HG02588 (cell line): ENCODE data around the gene ECT2.
"Not testable (repeated sequence)": the region's sequence is repeated elsewhere in the genome, so short reads cannot be mapped to it uniquely, and the experiment has no call there.

Experiments
- ATAC-seq: cut with Tn5 transposase; IDR thresholded peaks from one replicate; pipeline ENCODE4 v1.9.1; 2021; ENCODE audit warnings: mild to moderate bottlenecking, moderate library complexity; ENCODE audit not compliant: unreplicated experiment

Gene ECT2

DNA sequence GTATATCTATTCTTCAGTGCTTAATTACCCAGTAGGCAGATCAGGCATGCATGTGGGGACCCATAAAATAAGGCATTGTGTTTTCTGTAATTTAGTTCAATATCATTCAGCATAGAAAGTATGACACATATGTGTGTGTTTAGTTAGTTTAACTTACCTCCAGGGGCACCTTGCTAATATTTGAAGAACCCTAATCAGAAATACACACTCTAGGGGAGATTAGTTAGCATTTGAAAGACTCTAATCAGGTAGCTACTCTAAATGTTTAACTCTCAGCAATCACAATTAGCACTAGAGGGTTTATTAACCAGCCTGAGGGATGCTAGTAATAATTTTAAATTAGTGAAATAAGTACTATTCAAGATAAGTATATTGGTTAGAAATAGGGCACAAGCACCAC is 104.5 kb downstream of the ECT2 start:
- no peak for ATAC-seq

DNA sequence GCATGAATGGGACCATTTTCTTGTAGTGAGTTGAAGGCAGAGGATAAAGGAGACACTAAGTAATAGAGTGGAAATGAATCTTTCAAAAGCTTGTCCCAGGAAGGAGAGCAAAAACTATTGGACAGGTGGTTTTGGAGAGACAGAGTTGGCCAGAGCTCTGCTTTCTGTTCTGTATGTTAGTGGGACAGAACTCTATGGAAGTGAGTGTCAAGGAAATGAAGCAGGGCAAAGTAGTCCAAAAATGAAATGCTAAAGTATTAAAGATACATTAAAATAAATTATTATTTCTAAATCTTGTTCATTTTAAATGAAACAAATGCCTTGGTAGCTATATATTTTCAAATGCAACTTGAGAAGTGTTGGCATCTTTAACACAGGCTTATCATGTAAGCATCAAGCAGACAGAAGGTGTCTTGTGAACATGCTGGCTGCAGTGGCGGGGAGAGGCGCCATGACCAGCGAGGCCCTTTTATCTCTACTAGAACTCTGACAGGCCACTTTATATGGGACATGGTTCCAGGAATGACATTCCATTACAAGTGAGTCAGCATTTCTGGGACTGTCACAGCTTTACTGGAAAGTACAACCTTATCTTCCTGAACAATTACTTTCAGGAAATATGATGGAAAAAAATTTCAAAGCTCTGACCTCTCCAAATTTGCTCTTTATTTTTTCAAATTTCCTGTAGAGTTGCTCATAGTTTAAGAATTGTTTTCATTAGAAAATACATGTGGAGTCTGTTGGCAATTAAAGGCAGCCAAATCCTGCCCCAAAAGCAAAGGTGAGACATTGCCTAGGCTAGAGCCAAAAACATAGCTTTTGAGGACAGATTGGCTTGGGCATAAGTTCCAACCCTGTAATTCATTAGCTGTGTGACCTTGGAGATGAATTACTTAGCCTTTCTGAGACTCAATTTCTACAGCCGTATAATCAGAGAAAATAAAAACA is 106.5 kb downstream of the ECT2 start:
- no peak for ATAC-seq

DNA sequence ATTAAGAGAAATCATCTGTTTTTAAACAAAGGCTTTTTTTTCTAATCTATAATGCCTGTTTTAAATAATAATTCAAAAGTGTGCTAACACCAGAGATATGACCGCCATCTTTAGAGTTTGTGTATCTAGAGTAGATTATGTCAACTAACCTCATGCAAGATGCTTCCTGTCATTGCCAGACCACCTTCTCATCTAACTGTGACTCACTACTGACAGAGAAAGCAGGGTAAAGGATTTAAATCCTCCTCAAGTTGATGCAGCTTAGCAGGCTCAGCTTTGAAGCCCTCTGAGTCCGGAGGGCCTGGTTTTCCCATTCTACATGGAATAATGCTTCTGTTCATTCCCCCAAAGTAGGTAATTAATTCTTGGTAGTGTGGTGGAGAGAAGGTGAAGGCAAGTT is 108.5 kb downstream of the ECT2 start:
- no peak for ATAC-seq

DNA sequence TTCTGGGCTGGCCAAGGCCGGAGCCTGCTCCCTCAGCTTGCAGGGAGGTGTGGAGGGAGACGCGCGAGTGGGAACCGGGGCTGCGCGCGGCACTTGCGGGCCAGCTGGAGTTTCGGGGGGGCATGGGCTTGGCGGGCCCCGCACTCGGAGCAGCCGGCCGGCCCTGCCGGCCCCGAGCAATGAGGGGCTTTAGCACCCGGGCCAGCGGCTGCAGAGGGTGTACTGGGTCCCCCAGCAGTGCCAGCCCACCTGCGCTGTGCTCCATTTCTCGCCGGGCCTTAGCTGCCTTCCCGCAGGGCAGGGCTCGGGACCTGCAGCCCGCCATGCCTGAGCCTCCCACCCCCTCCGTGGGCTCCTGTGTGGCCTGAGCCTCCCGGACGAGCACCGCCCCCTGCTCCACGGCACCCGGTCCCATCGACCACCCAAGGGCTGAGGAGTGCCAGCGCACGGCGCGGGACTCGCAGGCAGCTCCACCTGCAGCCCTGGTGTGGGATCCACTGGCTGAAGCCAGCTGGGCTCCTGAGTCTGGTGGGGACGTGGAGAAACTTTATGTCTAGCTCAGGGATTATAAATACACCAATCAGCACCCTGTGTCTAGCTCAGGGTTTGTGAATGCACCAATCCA is 116.3 kb downstream of the ECT2 start:
- ATAC-seq, result not testable (repeated sequence)

DNA sequence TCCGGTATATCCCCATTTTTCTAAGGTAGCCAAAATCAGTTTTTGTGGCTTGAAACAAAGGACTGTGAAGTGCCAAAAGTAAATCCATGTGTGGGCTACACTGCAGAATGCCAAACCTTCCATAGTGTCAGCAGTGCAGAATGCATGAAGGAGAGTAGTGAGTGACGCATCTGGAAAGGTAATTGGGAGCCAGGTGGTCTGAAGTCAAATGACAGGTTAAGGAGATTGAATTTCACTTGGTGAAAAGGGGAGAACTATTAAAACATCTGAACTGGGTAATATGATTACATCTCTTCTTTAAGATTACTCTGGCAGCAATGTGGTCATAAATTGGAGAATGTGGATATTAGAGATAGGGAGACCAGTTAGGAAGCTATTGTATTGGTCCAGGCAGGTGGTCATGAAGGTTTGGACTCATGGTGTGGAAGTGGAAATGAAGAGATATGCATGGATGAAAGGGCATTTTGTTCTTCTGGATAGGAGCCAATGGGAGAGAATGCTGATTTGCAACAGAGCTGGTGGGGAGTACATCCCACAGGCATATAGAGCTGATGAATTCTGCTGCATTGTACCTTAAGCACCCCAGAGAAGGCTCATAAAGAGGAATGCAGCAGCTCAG is 118.2 kb downstream of the ECT2 start:
- ATAC-seq, result no peak

DNA sequence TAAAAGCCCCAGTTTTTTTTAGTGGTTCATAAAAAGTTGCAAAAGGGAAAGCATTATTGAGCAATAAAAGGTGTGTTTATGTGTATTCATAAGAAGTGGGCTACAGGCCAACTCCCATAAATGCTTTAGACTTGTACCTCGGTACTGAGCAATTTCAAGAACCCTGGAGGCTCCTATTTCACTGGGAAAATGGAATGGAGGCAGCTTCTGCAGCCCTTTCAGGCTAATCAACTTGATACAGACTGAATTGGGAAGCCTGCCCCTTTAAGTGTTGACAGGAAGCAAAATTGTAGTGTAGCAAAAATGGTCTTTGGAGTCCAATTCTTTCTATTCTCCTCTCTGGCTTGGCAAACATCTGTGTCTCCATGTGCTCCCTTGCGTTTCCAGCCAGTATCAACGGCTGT is 118.8 kb downstream of the ECT2 start:
- ATAC-seq, result no peak

DNA sequence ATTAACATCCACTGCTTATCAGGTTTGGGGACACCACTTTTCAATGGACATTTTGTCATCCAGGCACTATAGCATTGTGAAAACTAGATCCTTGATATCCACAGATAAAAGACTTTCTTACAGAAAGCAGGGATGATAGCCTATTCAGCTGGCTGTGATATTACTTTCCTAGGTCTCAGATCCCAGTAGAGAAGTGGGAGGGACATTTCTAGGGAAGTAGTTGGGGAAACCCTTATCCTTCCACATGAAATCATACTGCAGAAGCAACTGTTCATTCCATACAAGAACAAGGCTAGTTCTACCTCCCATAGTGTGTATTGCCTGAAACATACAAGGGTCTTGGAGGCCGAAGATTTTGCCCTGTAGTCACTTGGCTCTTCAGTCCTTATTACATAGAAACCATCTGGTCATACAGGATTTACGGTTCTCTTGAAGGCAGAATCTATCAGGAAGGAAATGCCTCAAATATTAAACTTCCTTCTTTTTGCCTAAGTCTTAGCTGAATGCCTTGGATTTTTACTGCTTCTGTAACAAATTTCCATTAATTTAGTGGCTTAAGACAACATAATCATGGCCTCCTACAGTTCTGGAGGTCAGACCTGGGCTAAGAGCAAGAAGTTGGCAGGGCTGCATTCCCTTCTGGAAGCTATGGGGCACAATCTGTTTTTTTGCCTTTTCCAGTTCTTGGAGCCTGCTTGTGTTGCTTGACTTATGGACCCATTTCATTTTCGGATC is 119.4 kb downstream of the ECT2 start:
- ATAC-seq, result no peak
